ENCODE measurements around the gene ITCH.
"Not testable (repeated sequence)": the region's sequence is repeated elsewhere in the genome, so short reads cannot be mapped to it uniquely, and the experiment has no call there.

ITCH gene
- 49.0 to 69.5 (median 60.8) reads per million in 3 experiments for total RNA-seq

DNA sequence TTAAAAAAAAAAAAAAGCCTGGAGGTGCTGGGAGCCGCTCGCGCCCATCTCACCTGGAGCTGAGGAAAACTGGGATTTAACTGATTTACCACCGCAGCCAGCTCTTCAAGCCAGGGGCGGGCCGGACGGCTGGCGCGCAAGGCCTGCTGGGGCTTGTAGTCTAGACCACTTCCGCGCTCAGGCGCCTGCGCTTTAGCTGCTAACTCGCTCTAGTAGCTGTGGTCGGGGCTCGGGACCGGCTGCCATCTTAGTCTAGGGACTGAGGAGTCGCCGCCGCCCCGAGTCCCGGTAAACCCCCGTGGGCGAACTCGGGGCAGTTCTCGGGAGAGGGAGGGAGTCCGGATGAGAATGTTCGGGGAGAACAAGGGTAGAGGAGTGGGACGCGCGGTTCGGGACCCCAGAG, at the start of gene ITCH:
Gene ITCH (plus strand): TSS at position 212 of the 403 bp plus-strand sequence. CDS start 30,539 bp downstream, outside the sequence.
- DNase-seq = peak; percentile 89

GRCh38 chr20:34315236-34315635, 47.8 kb upstream of the ITCH start:
- no peak for DNase-seq

DNA sequence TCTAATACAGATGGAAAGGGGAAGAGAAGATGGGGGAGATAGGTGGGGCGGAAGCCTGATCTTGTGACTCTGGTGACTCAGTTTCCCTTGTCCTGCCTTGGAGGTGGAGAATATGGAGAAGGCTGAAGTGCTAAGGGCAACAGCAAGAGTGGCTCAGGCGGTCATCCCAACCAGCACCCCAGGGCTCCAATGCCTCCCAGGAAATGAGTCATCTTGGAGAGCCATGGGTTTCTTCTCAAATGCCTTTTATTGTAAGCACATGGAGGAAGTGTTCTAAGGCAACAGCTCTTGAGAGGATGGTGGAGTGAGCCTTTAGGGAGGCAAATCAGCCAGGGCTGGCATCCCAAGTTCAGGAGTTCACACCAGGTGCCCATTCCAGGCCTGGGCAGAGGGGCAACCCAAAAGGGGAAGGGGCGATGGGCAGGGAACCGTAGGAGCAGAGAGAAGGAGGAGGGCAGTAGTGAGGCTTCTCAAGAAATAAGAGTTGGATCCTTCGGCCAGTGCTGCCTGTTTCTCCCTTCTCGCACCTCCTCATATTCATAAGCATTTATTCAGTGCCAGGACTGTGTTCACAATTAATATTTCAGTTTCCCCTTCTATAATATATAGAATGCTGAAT, 46.8 kb upstream of the ITCH start:
- DNase-seq = no peak

- no peak for DNase-seq
Measured at GRCh38 chr20:34318609-34319443, 44.2 kb upstream of the ITCH start.

DNA sequence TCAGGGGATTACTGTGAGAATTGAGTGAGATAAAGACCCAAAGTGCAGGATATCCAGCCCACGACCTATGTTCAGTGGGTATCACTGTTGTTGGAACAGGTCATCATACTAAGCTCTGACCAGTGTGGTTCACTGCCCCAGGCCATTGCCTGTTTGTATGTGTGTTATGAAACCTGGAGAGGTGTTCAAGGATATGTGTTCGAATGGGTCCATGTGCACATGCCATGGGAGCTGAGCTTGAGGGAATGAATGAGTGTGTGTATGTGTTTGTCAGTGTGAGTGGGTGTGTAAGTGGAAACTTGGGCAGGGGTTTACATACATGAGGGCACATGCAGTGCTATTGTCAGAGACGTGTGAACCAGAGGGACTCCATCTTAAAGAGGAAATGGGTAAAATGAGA, 42.2 kb upstream of the ITCH start:
- no peak for DNase-seq

DNA sequence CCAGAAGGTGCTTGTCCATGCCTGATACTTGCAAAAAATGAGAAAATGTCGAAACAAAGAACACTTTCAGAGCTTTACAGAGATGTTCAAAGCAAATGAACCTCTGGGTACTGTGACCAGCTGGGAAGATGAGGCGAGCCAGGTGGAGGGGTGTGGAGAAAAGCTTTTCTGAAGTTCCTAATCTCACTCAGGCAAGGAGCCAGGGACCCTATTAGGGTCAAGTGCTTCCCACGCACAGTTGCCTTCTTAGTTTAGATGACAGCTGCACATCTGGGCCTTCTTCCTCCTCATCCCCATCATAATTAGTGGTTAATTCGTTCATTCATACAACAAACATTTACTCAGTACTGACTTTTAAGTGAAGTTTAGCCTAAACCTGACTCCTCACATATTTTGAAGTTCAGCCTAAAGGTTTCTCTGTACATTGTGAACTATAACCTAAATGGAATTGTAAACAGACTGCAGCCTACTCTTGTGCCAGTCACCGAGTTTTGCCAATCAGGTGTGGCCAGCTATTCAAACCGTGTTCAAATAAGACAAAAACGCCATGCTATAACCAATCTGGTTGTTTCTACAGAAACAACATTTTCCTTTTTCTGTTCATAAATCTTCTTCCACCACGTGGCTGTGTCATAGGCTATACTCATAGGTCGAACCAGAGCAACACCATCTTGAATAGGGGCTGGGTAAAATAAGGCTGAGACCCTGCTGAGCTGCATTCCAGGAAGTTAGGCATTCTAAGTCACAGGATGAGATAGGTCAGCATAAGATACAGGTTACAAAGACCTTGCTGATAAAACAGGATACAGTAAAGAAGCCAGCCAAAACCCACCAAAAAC, 40.6 kb upstream of the ITCH start:
- no peak for DNase-seq

- no peak for DNase-seq
Measured at GRCh38 chr20:34324541-34324940, 38.5 kb upstream of the ITCH start.

GRCh38 chr20:34328207-34328606, 34.9 kb upstream of the ITCH start:
- DNase-seq = not testable (repeated sequence)

DNA sequence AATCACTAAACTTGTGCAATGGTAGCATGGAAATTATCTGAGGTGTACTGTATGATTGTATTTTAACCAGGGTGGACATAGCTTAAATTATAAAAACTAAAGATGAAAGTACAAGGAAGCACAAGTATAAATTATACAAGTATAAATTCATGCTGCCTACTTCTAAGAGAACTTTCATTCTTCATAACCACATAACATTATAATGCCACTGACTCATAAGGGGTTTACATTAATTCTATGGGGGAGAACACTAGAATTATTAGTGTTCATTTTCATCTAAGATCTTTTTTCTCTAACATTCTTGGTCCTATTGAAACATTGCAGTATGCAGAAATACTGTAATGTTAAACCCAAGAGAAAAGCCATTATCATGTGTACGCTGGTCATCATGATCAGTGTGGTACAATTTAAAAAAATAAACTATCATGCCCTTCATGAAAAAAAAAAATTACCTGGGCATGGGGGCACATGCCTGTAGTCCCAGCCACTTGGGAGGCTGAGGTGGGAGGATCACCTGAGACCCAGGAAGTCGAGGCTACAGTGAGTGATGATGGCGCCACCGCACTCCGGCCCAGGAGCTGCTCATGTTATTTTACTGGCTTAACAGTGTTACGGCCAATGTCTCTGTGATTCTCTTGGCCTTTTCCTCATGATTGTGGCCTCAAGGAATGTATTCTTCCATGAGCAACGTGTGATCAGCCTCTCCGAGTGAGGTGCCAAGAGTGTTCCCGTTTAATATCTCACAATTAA, 34.0 kb upstream of the ITCH start:
- DNase-seq = no peak

GRCh38 chr20:34330861-34331544, 32.1 kb upstream of the ITCH start:
- DNase-seq = not testable (repeated sequence)

DNA sequence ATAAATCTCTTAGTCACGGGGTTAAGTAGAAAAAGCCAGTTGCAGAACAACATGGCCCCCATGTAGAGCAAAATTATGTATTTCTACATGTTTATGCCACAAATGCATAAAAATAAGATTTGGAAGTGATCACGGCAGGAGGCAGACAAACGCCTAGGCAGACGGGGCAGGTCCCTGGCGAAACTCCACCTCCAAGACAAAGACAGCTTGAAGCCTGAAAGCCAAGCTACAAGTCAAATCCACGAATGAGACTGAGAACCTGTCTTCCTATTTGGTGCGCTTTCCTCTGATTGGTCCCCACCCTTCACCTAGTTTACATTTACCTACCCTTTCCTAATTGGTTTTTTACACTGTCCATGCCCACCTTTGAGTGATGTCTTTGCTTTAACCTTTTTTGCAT, 31.2 kb upstream of the ITCH start:
- DNase-seq = no peak

DNA sequence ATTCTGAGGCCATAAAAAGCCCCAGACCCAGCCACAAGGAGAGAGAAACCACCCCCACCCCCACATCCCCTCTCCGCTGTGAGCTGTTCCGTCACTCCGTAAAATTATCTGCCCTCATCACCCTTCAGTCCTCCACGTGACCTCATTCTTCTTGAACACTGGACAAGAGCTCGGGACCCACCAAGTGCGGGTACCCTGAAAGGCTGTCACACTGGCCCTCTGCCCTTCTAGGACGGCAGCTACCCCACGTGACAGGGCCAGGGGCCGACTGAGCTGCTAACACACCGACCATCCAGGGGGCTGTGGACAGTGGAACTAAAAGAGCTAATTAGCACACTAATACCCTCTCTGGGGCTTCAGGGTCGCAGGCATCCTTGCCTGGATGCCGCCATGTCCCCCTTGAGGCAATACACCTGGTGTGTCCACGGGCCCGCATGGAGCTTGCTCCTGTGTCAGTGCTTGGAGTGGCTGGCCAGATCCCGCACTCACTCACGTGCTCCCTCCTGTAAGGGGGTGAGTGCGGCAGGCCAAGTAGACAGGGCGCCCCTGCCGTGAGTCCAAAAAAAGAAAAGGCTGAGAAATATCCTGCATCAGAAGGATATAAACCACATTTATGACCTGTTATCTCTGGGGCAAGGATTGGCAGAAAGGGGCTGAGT, 30.7 kb upstream of the ITCH start:
- no peak for DNase-seq

DNA sequence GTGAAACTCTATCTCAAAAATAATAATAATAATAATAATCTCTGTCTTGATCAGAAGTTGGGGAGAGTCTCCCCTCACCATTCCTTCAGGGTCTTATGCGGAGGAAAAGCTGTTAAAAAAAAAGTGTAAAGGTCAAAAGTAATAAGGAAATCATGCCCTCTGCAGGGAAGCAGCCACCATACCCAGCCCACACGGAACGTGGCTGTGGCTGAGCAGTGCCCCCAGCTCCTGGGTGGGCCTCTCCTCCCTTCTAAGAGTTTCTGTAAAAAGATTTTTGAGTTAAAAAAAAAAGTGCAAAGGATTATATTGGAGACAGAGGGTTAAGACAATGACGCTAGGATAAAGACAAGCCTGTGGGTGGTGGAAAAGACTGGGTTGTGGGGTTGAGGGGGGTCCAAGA, 29.3 kb upstream of the ITCH start:
- DNase-seq = no peak

- no peak for DNase-seq
Measured at GRCh38 chr20:34334654-34335407, 28.2 kb upstream of the ITCH start.

DNA sequence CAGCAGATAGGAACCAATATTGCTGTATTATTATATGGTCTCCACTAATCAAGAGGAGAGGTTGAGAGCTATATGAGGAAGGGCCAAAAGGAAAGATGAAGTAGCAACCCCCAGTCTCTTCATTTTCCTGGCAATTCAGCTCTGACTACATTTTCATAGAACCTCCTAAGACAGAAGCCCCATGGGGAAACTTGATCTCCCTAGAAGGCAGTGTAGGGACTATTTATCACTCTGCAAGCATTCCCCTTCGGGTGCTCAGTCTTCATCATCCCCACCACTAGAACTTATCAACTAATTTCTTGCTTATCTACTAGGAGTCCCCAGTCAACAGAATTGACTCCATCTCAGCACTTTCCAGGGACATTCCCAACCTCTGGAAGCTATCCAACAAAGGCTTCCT, 25.5 kb upstream of the ITCH start:
- no peak for DNase-seq

- DNase-seq = no peak
Measured at GRCh38 chr20:34337982-34338726, 24.9 kb upstream of the ITCH start.

- not testable (repeated sequence) for DNase-seq
Measured at GRCh38 chr20:34340726-34341125, 22.3 kb upstream of the ITCH start.

DNA sequence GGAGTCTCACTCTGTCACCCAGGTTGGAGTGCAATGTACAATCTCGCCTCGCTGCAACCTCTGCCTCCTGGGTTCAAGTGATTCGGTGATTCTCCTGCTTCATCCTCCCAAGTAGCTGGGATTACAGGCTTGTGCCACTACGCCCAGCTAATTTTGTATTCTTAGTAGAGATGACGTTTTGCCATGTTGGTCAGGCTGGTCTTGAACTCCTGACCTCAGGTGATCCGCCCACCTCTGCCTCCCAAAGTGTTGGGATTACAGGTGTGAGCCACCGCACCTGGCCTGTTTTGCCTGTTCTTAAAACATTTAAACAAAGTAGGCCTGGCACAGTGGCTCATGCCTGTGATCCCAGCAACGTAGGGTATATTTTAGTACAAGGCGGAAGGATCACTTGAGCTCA, 21.9 kb upstream of the ITCH start:
- not testable (repeated sequence) for DNase-seq

DNA sequence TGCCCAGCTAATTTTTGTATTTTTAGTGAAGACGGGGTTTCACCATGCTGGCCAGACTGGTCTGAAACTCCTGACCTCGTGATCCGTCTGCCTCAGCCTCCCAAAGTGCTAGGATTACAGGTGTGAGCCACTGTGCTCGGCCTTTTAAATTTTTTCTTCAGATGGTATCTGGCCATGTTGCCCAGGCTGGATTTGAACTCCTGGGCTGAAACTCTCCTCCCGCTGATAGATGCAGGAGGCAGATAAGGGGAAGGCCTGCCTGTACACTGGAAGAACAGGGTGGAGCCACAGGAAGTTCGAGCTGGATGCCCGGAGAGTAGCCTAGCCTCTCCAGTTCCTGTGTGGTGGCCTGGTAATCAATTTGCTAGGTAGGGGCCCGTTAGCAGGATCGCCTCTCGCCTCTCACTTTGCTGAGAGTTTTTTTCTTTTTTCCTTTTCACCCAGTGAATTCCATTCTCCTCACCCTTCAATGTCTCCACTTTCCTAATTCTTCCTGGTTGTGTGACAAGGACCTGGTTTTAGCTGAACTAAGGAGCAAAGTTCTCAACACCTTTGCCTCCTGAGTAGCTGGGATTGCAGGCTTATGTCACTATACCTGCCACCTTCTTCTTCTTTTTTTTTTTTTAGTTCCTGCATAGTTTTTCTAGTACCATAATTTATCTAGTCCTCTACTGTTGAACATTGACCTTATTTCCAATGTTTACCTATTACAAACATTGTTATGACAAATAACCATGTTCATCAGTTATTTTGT, 19.4 kb upstream of the ITCH start:
- DNase-seq = no peak
